Fibroblast of lung (primary cell): ENCODE data around the gene MYO10. TPM values are rescaled to one million over a fixed set of nuclear protein-coding genes. Genes with fewer than 3 reads are reported as not detected.

Experiments used
- DNase-seq, 2 donors: peaks; one replicate each; pipeline versions ENCODE4 v3.0.0 to v3.0.0-alpha.2; 2010; ENCODE audit warnings: low read depth in 2 of 2
- H2AFZ ChIP-seq: 2 replicates; pipeline ENCODE4 v1.5.1; 2012; ENCODE audit warnings: low read length, control low read depth, inconsistent platforms
- H3K27ac ChIP-seq: 2 replicates; pipeline ENCODE4 v1.5.1; 2011; ENCODE audit warnings: low read length, control low read depth; ENCODE audit not compliant: insufficient read depth
- H3K27me3 ChIP-seq: 2 replicates; pipeline ENCODE4 v1.5.1; 2011; ENCODE audit warnings: mild to moderate bottlenecking, low read length; ENCODE audit not compliant: control insufficient read depth, insufficient read depth
- H3K36me3 ChIP-seq: 2 replicates; pipeline ENCODE4 v1.5.1; 2011; ENCODE audit warnings: low read length; ENCODE audit not compliant: control insufficient read depth, insufficient read depth
- H3K4me1 ChIP-seq: 2 replicates; pipeline ENCODE4 v1.5.1; 2011; ENCODE audit warnings: low read length; ENCODE audit not compliant: control insufficient read depth, insufficient read depth; ENCODE audit errors: extremely low read depth
- H3K4me2 ChIP-seq: 2 replicates; pipeline ENCODE4 v1.5.1; 2011; ENCODE audit warnings: low read length, control low read depth; ENCODE audit not compliant: insufficient read depth; ENCODE audit errors: extremely low read depth
- H3K4me3 ChIP-seq, 4 experiments: fragments of 200-600 bp in 1 of 4; sonication (generic) in 1 of 4; replicated peaks in 1 of 4; 2 replicates each; pipeline ENCODE4 v1.5.1; 2011 to 2016; ENCODE audit warnings: low read length in 4 of 4, low read depth in 3 of 4, mild to moderate bottlenecking in 3 of 4, control low read depth in 2 of 4, inconsistent platforms in 1 of 4, mixed read lengths in 1 of 4; ENCODE audit not compliant: insufficient read depth in 1 of 4; ENCODE audit errors: control extremely low read depth in 1 of 4
- H3K79me2 ChIP-seq: 2 replicates; pipeline ENCODE4 v1.5.1; 2012; ENCODE audit warnings: mild to moderate bottlenecking, low read length, inconsistent platforms; ENCODE audit not compliant: control insufficient read depth, insufficient read depth
- H3K9ac ChIP-seq: 2 replicates; pipeline ENCODE4 v1.5.1; 2011; ENCODE audit warnings: mild to moderate bottlenecking, low read length, control low read depth; ENCODE audit not compliant: insufficient read depth
- H3K9me3 ChIP-seq: 2 replicates; pipeline ENCODE4 v1.5.1; 2012; ENCODE audit warnings: low read depth, low read length; ENCODE audit not compliant: control insufficient read depth, insufficient read depth
- H4K20me1 ChIP-seq: 2 replicates; pipeline ENCODE4 v1.5.1; 2011; ENCODE audit warnings: low read length; ENCODE audit not compliant: control insufficient read depth, insufficient read depth; ENCODE audit errors: extremely low read depth
- CTCF ChIP-seq, 2 donors: IDR thresholded peaks in 1 of 2; conservative IDR thresholded peaks in 1 of 2; 1 replicate in 1 of 2; 2 replicates in 1 of 2; pipeline ENCODE4 v1.5.1; 2011 to 2012; ENCODE audit warnings: low read length in 2 of 2, control low read depth in 1 of 2, inconsistent platforms in 1 of 2, low read depth in 1 of 2, mild to moderate bottlenecking in 1 of 2
- EZH2 ChIP-seq: IDR thresholded peaks from 2 replicates; pipeline ENCODE4 v1.5.1; 2012; ENCODE audit warnings: low read length, control low read depth, mild to moderate bottlenecking; ENCODE audit errors: missing control alignments
- polyA plus RNA-seq, 2 donors: library from polyadenylated mRNA; depleted of rRNA in 1 of 2; stranded (reverse) in 1 of 2; unstranded in 1 of 2; fragments of >200 nt; gene quantifications; 2 replicates each; pipeline ENCODE4 v1.2.1, GENCODE V29; 2011 to 2012; ENCODE audit warnings: missing spikeins in 1 of 2
- total RNA-seq: library from RNA; depleted of rRNA; stranded (reverse); fragments of >200 nt; gene quantifications from 2 replicates; pipeline ENCODE4 v1.2.1, GENCODE V29; 2014

Gene MYO10
- total and polyA plus RNA-seq, 2 donors (not counting 1 experiment from before 2014, with no cell fraction given): 16.6 to 82.2 TPM

- no peak overlapping the region for H3K4me2 ChIP-seq
- peaks cover 90% of the 10 kb centered on the region for H3K79me2 ChIP-seq
- H2AFZ ChIP-seq: no peak overlapping the region
- H3K4me3 ChIP-seq: no peak overlapping the region
- no peaks in the 10 kb centered on the region for H3K36me3 ChIP-seq
- TF ChIP-seq EZH2 (no peak), CTCF (conservative IDR thresholded peaks at IDR 0.05 in 1 of 2, IDR thresholded peaks at IDR 0.05 in 1 of 2; ENCODE audit: low read depth in 1 of 2, low read length in 2 of 2) (no peak)
- H3K9me3 ChIP-seq: no peaks in the 10 kb centered on the region
- no peak overlapping the region for H3K9ac ChIP-seq
- no peaks in the 10 kb centered on the region for H3K27me3 ChIP-seq
- H3K27ac ChIP-seq: no peak overlapping the region
- DNase-seq: no peak
- H4K20me1 ChIP-seq: no peaks in the 10 kb centered on the region
- peaks cover 4% of the 10 kb centered on the region for H3K4me1 ChIP-seq
Measured at GRCh38 chr5:16903480-16904300, 32.4 kb downstream of the MYO10 start.

GRCh38 chr5:16902846-16903245 is 33.2 kb downstream of the MYO10 start:
- H3K79me2 ChIP-seq: peaks cover 88% of the 10 kb centered on the region
- no peak for TF ChIP-seq CTCF (conservative IDR thresholded peaks at IDR 0.05 in 1 of 2, IDR thresholded peaks at IDR 0.05 in 1 of 2; ENCODE audit: low read depth in 1 of 2, low read length in 2 of 2)
- no peak for TF ChIP-seq EZH2
- no peak overlapping the region for H3K9ac ChIP-seq
- no peak overlapping the region for H3K27ac ChIP-seq
- no peak overlapping the region for H3K4me2 ChIP-seq
- no peaks in the 10 kb centered on the region for H3K36me3 ChIP-seq
- no peaks in the 10 kb centered on the region for H3K9me3 ChIP-seq
- no peaks in the 10 kb centered on the region for H3K27me3 ChIP-seq
- DNase-seq: no peak
- H2AFZ ChIP-seq: no peak overlapping the region
- no peak overlapping the region for H3K4me3 ChIP-seq
- H3K4me1 ChIP-seq: peaks cover 4% of the 10 kb centered on the region
- H4K20me1 ChIP-seq: no peaks in the 10 kb centered on the region

DNA sequence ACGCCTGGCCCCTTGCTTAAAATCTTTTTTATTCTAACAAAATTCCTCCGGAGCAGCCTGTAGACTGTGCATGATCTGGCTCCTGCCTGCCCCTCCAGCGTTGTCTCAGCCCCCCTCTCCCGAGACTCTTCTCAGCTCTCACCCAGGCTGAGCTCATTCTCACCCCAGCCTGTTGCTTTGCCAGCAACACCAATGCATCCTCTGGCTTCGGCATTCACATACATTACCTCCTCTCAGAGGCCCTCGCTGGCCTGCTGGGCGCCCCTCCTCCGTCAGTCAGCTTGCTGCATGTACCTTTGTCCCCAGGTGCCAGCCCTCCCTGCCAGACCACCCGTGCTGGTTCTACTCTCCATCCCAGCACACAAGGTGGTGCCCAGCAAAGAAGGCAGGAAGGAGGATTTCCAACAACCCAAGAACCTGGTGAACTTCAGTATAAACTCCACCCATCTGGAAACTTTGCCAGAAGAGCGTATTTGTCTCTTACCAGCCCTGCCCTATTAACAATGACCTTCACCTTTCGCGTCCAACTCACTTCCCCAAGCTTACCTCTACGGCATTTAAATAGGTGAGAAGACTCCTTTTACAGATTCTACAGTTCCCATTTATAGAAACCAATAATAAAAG is 35.0 kb downstream of the MYO10 start:
- Histone ChIP-seq H3K27me3 (no peaks in the 10 kb centered on the region), H3K79me2 (peaks cover 88% of the 10 kb centered on the region), H3K4me1 (peaks cover 11% of the 10 kb centered on the region), H4K20me1 (no peaks in the 10 kb centered on the region), H3K36me3 (no peaks in the 10 kb centered on the region), H3K27ac (no peak overlapping the region), H3K9ac (no peak overlapping the region), H3K9me3 (no peaks in the 10 kb centered on the region), H3K4me2 (no peak overlapping the region), H3K4me3 (no peak overlapping the region), H2AFZ (no peak overlapping the region)
- TF ChIP-seq CTCF (conservative IDR thresholded peaks at IDR 0.05 in 1 of 2, IDR thresholded peaks at IDR 0.05 in 1 of 2; ENCODE audit: low read depth in 1 of 2, low read length in 2 of 2) (no peak), EZH2 (no peak)
- DNase-seq: no peak
